Left ventricle myocardium superior (tissue), 1 donor: ENCODE measurements around the gene FAM50B. TPM values are rescaled to one million over a fixed set of nuclear protein-coding genes. Genes with fewer than 3 reads are reported as not detected.

Source experiments
- total RNA-seq: library from RNA; stranded (reverse); fragmentation: NEBNext Ultra II Directional; extraction: Animal tissue kit (Norgen Biotek cat#: 25700); gene quantifications from one replicate; pipeline ENCODE4 v1.2.1, GENCODE V29; 2021
- donor health status: DM: no; HTN: yes; CAD: no; lungs with severe emphysema.

FAM50B gene
- total RNA-seq, 1 donor from 2014 or later: 28.2 TPM

Other genes with a start within 250 kb of the FAM50B start
- 25.0 TPM for gene PXDC1, start 97.7 kb upstream of the FAM50B start, total RNA-seq
- not detected for gene FAM217A, start 229.8 kb downstream of the FAM50B start, total RNA-seq